SU-DHL-6 (cell line): ENCODE results near the gene CC2D2B.

Experiments used
- H2AFZ ChIP-seq: fragments of 200-600 bp; sonication (generic); 2 replicates; pipeline ENCODE4 v1.6.1; 2014; ENCODE audit warnings: low read depth, mild to moderate bottlenecking, moderate library complexity, mixed read lengths, antibody characterized with exemption, low read length; ENCODE audit not compliant: severe bottlenecking
- H3F3A ChIP-seq: fragments of 200-600 bp; shearing (Covaris generic); 2 replicates; pipeline ENCODE4 v1.6.0; 2016; ENCODE audit warnings: antibody characterized with exemption, mild to moderate bottlenecking; ENCODE audit not compliant: insufficient read depth
- H3K27ac ChIP-seq: fragments of 200-600 bp; sonication (generic); 2 replicates; pipeline ENCODE4 v1.5.1; 2016; ENCODE audit warnings: low read depth, mild to moderate bottlenecking, low read length, moderate library complexity, mixed read lengths
- H3K27me3 ChIP-seq: fragments of 200-600 bp; sonication (generic), shearing (Covaris generic); 2 replicates; pipeline ENCODE4 v1.6.0; 2014; ENCODE audit warnings: mild to moderate bottlenecking, low read length
- H3K36me3 ChIP-seq: fragments of 200-600 bp; sonication (generic); 2 replicates; pipeline ENCODE4 v1.6.1; 2014; ENCODE audit warnings: mild to moderate bottlenecking, low read length, mixed read lengths
- H3K4me2 ChIP-seq: fragments of 300-600, 200-600 bp; shearing (Covaris generic), sonication (generic); 2 replicates; pipeline ENCODE4 v1.6.0; 2014; ENCODE audit warnings: low read length, low read depth, mild to moderate bottlenecking; ENCODE audit not compliant: poor library complexity, severe bottlenecking
- H3K4me3 ChIP-seq: fragments of 200-600 bp; sonication (generic); 2 replicates; pipeline ENCODE4 v1.5.1; 2014; ENCODE audit warnings: antibody characterized with exemption, low read length, mild to moderate bottlenecking, mixed read lengths; ENCODE audit not compliant: insufficient read depth, poor library complexity, severe bottlenecking
- H3K79me2 ChIP-seq: fragments of 200-600 bp; sonication (generic); 2 replicates; pipeline ENCODE4 v1.6.1; 2014; ENCODE audit warnings: mild to moderate bottlenecking, low read length, moderate library complexity; ENCODE audit not compliant: insufficient read depth
- H3K9ac ChIP-seq: fragments of 200-600 bp; sonication (generic); 2 replicates; pipeline ENCODE4 v1.7.0; 2014; ENCODE audit warnings: mild to moderate bottlenecking, low read length
- H3K9me2 ChIP-seq: fragments of 200-600 bp; sonication (generic); replicated peaks from 2 replicates; pipeline ENCODE4 v1.6.1; 2014; ENCODE audit warnings: low read length; ENCODE audit not compliant: insufficient read depth
- H3K9me3 ChIP-seq: fragments of 200-600 bp; sonication (generic); 2 replicates; pipeline ENCODE4 v1.6.1; 2014; ENCODE audit warnings: low read length, mixed read lengths; ENCODE audit not compliant: insufficient read depth
- H4K20me1 ChIP-seq: fragments of 200-600 bp; sonication (generic); 2 replicates; pipeline ENCODE4 v1.6.1; 2014; ENCODE audit warnings: low read depth, mild to moderate bottlenecking, antibody characterized with exemption, low read length, moderate library complexity, mixed read lengths
- EZH2phosphoT487 ChIP-seq: fragments of 200-600 bp; sonication (generic), shearing (Covaris generic); conservative IDR thresholded peaks from 2 replicates; pipeline ENCODE4 v1.6.1; 2018; ENCODE audit warnings: mild to moderate bottlenecking, antibody characterized with exemption, low read length, moderate library complexity, mixed read lengths
- TF ChIP-seq, protein P1 (sequence below): fragments of 200-600 bp; sonication (generic); IDR thresholded peaks from one replicate; pipeline ENCODE4 v1.5.1; 2017; ENCODE audit warnings: antibody characterized with exemption, mild to moderate bottlenecking, low read length, moderate library complexity; ENCODE audit not compliant: insufficient read depth, poor library complexity, severe bottlenecking

The CC2D2B gene

DNA sequence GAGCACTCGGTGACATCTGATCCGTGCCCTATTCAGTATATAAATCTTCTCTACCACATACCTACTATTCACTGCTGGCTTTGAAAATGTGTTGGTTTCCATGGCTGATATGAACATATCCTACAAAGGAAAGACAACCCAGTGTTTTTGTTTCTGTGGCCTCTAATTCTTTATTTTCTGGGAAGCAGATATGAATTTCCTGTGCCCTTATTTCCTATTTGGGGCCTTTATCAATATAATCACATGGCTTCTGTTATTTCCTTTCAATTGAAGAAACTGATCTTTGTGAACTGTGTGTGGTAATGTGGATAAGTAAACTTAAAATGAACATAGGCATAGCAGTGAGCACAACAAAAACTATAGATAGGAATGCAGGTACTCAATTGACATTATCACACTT, 146.2 kb downstream of the CC2D2B start:
- Histone ChIP-seq H3K27me3 (no peaks in the 10 kb centered on the region), H4K20me1 (no peaks in the 10 kb centered on the region), H2AFZ (no peak overlapping the region), H3K9me2 (no peaks in the 10 kb centered on the region), H3K4me2 (no peak overlapping the region), H3K27ac (no peak overlapping the region), H3K4me3 (no peak overlapping the region), H3K79me2 (peaks cover 47% of the 10 kb centered on the region), H3K9ac (no peak overlapping the region), H3F3A (no peaks in the 10 kb centered on the region), H3K36me3 (peaks cover 19% of the 10 kb centered on the region; the same call in 1 of the 2 replicates), H3K9me3 (no peaks in the 10 kb centered on the region)
- no peak for TF ChIP-seq EZH2phosphoT487

DNA sequence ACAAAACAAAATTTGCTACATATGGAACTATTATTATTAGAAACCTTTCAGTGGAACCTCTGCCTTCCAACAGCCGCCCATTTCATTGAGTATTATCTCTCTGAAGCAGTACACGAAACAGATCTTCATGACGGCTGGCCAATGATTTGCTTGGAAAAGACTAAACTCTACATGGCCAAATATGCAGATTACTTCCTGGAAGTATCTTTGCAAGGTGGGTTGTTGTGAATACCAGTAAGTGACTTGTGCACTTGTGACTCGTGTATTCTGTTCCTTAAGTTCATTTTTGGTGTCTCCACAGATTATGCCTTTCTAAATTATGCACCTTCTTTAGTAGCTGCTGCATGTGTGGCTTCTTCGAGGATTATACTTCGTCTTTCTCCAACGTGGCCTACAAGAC, 149.0 kb downstream of the CC2D2B start:
- H3K4me2 ChIP-seq, result no peak overlapping the region
- no peaks in the 10 kb centered on the region for H4K20me1 ChIP-seq
- no peaks in the 10 kb centered on the region for H3K27me3 ChIP-seq
- H3K79me2 ChIP-seq, result peaks cover 24% of the 10 kb centered on the region
- no peaks in the 10 kb centered on the region for H3K9me2 ChIP-seq
- H3K9ac ChIP-seq, result no peak overlapping the region
- H2AFZ ChIP-seq, result no peak overlapping the region
- no peak for TF ChIP-seq EZH2phosphoT487
- TF ChIP-seq, protein P1, sequence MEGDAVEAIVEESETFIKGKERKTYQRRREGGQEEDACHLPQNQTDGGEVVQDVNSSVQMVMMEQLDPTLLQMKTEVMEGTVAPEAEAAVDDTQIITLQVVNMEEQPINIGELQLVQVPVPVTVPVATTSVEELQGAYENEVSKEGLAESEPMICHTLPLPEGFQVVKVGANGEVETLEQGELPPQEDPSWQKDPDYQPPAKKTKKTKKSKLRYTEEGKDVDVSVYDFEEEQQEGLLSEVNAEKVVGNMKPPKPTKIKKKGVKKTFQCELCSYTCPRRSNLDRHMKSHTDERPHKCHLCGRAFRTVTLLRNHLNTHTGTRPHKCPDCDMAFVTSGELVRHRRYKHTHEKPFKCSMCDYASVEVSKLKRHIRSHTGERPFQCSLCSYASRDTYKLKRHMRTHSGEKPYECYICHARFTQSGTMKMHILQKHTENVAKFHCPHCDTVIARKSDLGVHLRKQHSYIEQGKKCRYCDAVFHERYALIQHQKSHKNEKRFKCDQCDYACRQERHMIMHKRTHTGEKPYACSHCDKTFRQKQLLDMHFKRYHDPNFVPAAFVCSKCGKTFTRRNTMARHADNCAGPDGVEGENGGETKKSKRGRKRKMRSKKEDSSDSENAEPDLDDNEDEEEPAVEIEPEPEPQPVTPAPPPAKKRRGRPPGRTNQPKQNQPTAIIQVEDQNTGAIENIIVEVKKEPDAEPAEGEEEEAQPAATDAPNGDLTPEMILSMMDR, result no peak
- no peak overlapping the region for H3K27ac ChIP-seq
- no peaks in the 10 kb centered on the region for H3F3A ChIP-seq
- H3K4me3 ChIP-seq, result no peak overlapping the region
- peaks cover 23% of the 10 kb centered on the region; the same call in 1 of the 2 replicates for H3K36me3 ChIP-seq
- no peaks in the 10 kb centered on the region for H3K9me3 ChIP-seq

DNA sequence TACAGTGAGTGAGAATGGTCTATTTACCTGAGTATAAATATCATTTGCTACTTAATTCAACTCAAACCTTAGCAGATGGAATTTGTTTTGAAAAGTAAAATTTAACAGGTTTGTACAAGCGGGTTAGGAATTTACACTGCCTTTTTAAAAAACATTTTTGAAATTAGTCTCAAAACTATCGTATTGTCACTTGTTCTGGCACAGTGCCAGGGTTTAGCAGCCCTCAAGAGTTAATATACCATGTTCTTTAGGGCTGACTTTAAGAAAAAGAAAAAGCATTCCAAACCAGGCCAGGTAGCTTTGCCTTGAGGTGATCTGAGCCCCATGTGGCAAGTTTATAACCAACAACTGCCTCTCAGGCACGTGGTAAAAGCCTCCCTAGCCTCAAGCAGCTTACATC, 153.5 kb downstream of the CC2D2B start:
- Histone ChIP-seq H2AFZ (no peak overlapping the region), H3K27ac (no peak overlapping the region), H3K9me3 (no peaks in the 10 kb centered on the region), H3K4me2 (no peak overlapping the region), H3K79me2 (no peaks in the 10 kb centered on the region), H3K4me3 (no peak overlapping the region), H3K9me2 (no peaks in the 10 kb centered on the region), H4K20me1 (no peaks in the 10 kb centered on the region), H3K9ac (no peak overlapping the region), H3K27me3 (no peaks in the 10 kb centered on the region), H3F3A (no peaks in the 10 kb centered on the region), H3K36me3 (peaks cover 23% of the 10 kb centered on the region; the same call in 1 of the 2 replicates)
- no peak for TF ChIP-seq EZH2phosphoT487
- TF ChIP-seq, protein P1, result no peak

DNA sequence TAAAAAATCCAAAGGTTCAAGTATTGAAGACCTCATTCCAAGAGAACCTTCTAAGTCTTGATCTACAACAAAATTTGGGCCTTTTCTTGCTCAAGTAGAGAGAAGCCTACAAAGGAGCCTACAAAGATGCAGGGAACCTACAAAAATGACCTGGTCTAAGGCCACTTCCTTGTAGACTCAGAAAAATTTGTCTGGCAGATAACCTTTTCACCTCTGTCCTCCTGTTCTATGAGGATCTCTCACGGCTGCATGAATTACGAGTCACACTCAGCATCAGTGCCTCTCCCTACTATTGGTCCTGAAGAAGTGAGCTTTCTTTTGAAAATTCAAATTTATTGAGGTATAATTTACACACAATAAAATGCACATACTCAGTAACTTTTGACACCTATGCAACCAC, 164.9 kb downstream of the CC2D2B start:
- H3K9me3 ChIP-seq, result no peaks in the 10 kb centered on the region

More for the DNA sequence above, 164.9 kb downstream of the CC2D2B start:
- Histone ChIP-seq H3K27ac (no peak overlapping the region), H3K36me3 (no peaks in the 10 kb centered on the region), H3K9me2 (no peaks in the 10 kb centered on the region), H3K9ac (no peak overlapping the region), H3F3A (no peaks in the 10 kb centered on the region), H3K4me2 (no peak overlapping the region), H4K20me1 (no peaks in the 10 kb centered on the region), H2AFZ (no peak overlapping the region), H3K79me2 (no peaks in the 10 kb centered on the region), H3K27me3 (no peaks in the 10 kb centered on the region), H3K4me3 (no peak overlapping the region)
- TF ChIP-seq, protein P1, result no peak
- TF ChIP-seq EZH2phosphoT487, result no peak
